Gastroesophageal sphincter (tissue), 4 donors: Measurements from ENCODE around the gene NUP133. TPM values are rescaled to one million over a fixed set of nuclear protein-coding genes. Genes with fewer than 3 reads are reported as not detected.
"Not testable (repeated sequence)": the region's sequence is repeated elsewhere in the genome, so short reads cannot be mapped to it uniquely, and the experiment has no call there.

Experiments
- ATAC-seq: fragments of 150-250 bp; one replicate; pipeline ENCODE4 v1.9.1; 2016; ENCODE audit warnings: mild to moderate bottlenecking, moderate library complexity
- H3K27ac ChIP-seq, 4 donors: fragments of 200-600 bp; sonication (generic) in 3 of 4; 1 replicate in 3 of 4; 2 replicates in 1 of 4; pipeline ENCODE4 v1.5.1; 2016 to 2019
- H3K27me3 ChIP-seq: fragments of 200-600 bp; sonication (generic); one replicate; pipeline ENCODE4 v1.5.1; 2019
- H3K36me3 ChIP-seq, 2 donors: fragments of 200-600 bp; sonication (generic); one replicate each; pipeline ENCODE4 v1.5.1; 2019; ENCODE audit warnings: control low read depth in 1 of 2
- H3K4me1 ChIP-seq, 3 donors: fragments of 200-600 bp; sonication (generic); 1 replicate in 2 of 3; 2 replicates in 1 of 3; pipeline ENCODE4 v1.5.1; 2016 to 2019; ENCODE audit warnings: control low read depth in 2 of 3
- H3K4me3 ChIP-seq, 2 donors: fragments of 200-600 bp; sonication (generic); one replicate each; pipeline ENCODE4 v1.5.1; 2019; ENCODE audit warnings: mild to moderate bottlenecking in 1 of 2, moderate library complexity in 1 of 2
- H3K9me3 ChIP-seq, 3 donors: fragments of 200-600 bp; sonication (generic); one replicate each; pipeline ENCODE4 v1.5.1; 2017 to 2019; ENCODE audit warnings: control low read depth in 2 of 3
- CTCF ChIP-seq, 4 experiments: fragments of 200-600 bp in 2 of 4; fragments of 450-650 bp in 2 of 4; sonication (generic) in 1 of 4; IDR thresholded peaks; one replicate each; pipeline ENCODE4 v1.5.1; 2017 to 2019; ENCODE audit warnings: antibody characterized with exemption in 4 of 4, mild to moderate bottlenecking in 2 of 4, moderate library complexity in 2 of 4
- EP300 ChIP-seq: sonication (generic); formaldehyde crosslinking; IDR thresholded peaks from one replicate; pipeline ENCODE4 v1.6.1; 2017; ENCODE audit warnings: antibody characterized with exemption, mild to moderate bottlenecking
- POLR2A ChIP-seq, 2 donors: fragments of 450-650 bp; IDR thresholded peaks; one replicate each; pipeline ENCODE4 v1.6.1; 2017; ENCODE audit warnings: antibody characterized with exemption in 2 of 2, mild to moderate bottlenecking in 2 of 2, moderate library complexity in 1 of 2
- POLR2AphosphoS5 ChIP-seq: sonication (generic); formaldehyde crosslinking; IDR thresholded peaks from one replicate; pipeline ENCODE4 v1.6.1; 2017; ENCODE audit warnings: antibody characterized with exemption
- WGBS, 2 donors: methylation state at CpG; one replicate each; pipeline ENCODE4 v1.1.5; 2018; ENCODE audit warnings: low coverage in 1 of 2; 5-methylcytosine and 5-hydroxymethylcytosine counted together
- total RNA-seq, 4 donors: library from RNA; depleted of rRNA; stranded (reverse); fragments of >200 nt; gene quantifications; one replicate each; pipeline ENCODE4 v1.1.0, GENCODE V29; 2016

Gene NUP133
- total RNA-seq, 4 donors from 2014 or later = 20.5 to 30.2 (median 26.7) TPM

DNA sequence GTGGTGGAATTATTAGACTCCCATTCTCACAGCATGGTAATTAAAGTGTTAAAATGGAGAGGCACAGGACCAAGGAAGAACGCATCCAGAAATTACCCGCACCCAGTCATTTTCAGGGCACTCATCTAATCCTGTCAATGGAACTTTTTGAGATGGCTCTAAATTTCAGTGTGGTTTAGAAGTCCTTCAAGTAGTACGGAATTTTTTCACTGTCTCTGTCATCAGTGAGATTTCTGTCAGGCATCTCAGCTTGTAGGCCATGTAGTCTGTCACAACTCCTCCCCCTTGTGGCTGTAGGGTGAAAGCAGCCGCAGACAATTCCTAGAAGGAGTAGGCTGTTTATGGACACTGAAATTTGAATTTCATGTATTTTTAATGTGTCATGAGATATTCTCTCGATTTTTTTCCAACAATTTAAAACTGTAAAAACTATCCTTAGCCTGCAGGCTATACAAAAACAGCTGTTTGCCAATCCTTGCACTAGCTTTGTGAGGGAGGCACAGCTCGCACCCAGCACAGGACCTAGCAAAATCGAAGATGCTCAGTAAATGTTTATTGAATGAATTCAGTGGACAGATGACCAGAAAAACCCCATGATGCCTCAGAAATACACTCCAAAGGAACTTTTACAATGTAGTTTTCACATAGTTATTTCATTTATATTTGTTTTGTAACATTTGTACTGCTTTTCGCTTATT lies 6.6 kb upstream of the NUP133 start:
- ATAC-seq = peak; percentile 78
- H3K36me3 ChIP-seq = peaks cover 0 to 34% of the 10 kb centered on the region in 2 donors
- 36 to 40% methylated on average over 7 to 8 of the region's 8 CpGs for WGBS, 2 donors
- no peaks in the 10 kb centered on the region for H3K27me3 ChIP-seq
- H3K27ac ChIP-seq = peak overlapping the region in 1 of 4 donors; percentile 25
- no peak overlapping the region for H3K4me3 ChIP-seq
- TF ChIP-seq CTCF (IDR thresholded peaks at IDR 0.05) (peak; percentile 67 to 80 (median 72)), POLR2AphosphoS5 (no peak), EP300 (no peak), POLR2A (IDR thresholded peaks at IDR 0.05) (no peak)
- H3K4me1 ChIP-seq = peaks cover 0 to 8% (median 0%) of the 10 kb centered on the region in 3 donors
- no peaks in the 10 kb centered on the region for H3K9me3 ChIP-seq

GRCh38 chr1:229511625-229512024 lies 3.5 kb upstream of the NUP133 start:
- H3K27ac ChIP-seq, ATAC-seq, H3K9me3 ChIP-seq, H3K36me3 ChIP-seq, H3K4me3 ChIP-seq, H3K27me3 ChIP-seq: not testable (repeated sequence)
- peaks cover 0 to 28% (median 5%) of the 10 kb centered on the region in 3 donors for H3K4me1 ChIP-seq
- WGBS, 2 donors = 93 to 100% methylated on average over 3 of the region's 6 CpGs

GRCh38 chr1:229511201-229511600 lies 3.1 kb upstream of the NUP133 start:
- WGBS, 2 donors = 86% methylated on average over 1 to 2 of the region's 2 CpGs
- H3K27me3 ChIP-seq, H3K4me3 ChIP-seq, H3K9me3 ChIP-seq, ATAC-seq, H3K36me3 ChIP-seq, H3K27ac ChIP-seq: not testable (repeated sequence)
- H3K4me1 ChIP-seq = peaks cover 0 to 32% (median 5%) of the 10 kb centered on the region in 3 donors

DNA sequence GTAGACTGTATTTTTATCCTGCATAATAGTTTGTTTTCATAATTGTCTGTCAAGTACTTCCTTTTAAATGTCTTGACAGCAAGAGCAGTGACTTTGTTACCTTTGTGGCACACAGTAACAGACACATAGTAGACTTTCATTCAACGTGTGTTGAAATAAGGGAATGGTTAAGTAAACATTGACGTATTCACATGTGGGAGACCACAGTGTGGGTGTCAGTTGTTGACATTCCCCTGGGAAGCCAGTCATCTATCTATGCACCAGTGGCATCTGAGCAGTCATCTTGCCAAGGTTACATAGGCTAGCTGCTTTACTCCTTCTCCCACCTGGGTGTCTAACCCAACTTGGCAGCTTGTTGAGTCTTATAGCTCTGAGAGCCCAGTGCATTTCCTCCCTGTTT lies 1.4 kb upstream of the NUP133 start:
- H3K27me3 ChIP-seq = no peaks in the 10 kb centered on the region
- TF ChIP-seq CTCF (IDR thresholded peaks at IDR 0.05) (no peak), POLR2A (IDR thresholded peaks at IDR 0.05) (no peak), EP300 (no peak), POLR2AphosphoS5 (no peak)
- H3K4me1 ChIP-seq = peaks cover 0 to 28% (median 5%) of the 10 kb centered on the region in 3 donors
- H3K36me3 ChIP-seq = peaks cover 0 to 7% of the 10 kb centered on the region in 2 donors
- no peak overlapping the region for H3K27ac ChIP-seq
- H3K4me3 ChIP-seq = no peak overlapping the region
- no peaks in the 10 kb centered on the region for H3K9me3 ChIP-seq
- WGBS, 2 donors = 30 to 53% methylated on average over 2 of the region's 2 CpGs
- no peak for ATAC-seq

DNA sequence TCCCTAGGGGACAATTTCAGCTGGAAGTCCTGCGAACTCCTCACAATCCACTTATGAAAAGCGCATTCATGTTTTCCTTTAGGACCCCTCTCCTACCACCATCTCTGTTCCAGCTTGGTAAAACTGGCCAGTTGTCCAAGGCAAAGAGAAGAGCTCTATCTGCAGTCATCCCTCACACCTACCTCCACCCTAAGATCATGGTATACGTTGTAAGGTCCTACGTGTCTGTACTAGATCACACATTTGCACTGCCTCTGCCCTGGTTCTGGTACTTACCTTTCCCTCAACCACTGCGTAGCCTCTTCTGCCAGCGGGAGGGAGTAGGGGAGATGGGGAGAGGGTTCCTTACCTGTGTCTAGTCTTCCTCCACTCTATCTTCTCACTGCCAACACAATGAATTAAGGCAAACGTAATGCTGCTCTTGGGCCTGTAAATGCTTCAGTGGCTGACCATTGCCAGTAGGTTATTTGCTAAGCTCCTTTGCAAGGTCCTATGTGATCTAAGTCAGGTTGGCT lies 739 bp upstream of the NUP133 start:
- H3K27me3 ChIP-seq = no peaks in the 10 kb centered on the region
- no peaks in the 10 kb centered on the region for H3K9me3 ChIP-seq
- no peak for ATAC-seq
- peaks cover 0 to 11% of the 10 kb centered on the region in 2 donors for H3K36me3 ChIP-seq
- WGBS, 2 donors = 63 to 85% methylated on average over 4 to 7 of the region's 7 CpGs
- TF ChIP-seq EP300 (no peak), POLR2A (IDR thresholded peaks at IDR 0.05) (no peak), CTCF (IDR thresholded peaks at IDR 0.05) (no peak), POLR2AphosphoS5 (no peak)
- peak overlapping the region; percentile 92 to 99 (median 96) for H3K27ac ChIP-seq
- H3K4me1 ChIP-seq = peaks cover 0 to 24% (median 5%) of the 10 kb centered on the region in 3 donors
- H3K4me3 ChIP-seq = peak overlapping the region; percentile 76 to 98

DNA sequence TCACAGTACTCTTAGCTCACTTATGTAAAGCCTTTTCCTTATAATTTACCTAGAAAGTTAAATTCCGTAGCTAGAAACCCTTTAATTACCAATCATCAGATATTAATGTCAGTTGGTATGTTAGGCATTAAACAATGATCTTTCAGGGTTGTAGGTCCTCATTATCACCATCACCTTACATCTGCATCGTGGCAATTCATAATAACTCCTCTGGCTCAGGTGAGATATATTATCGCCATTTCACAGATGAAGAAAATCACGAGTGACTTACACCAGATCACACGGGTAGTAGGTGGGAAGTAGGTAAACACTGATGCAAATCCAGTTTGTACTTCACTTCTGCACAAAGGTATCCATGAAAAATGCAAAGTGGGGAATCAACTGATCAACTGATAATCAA lies 639 bp downstream of the NUP133 start:
- TF ChIP-seq POLR2A (IDR thresholded peaks at IDR 0.05) = no peak
- no peak for TF ChIP-seq EP300
- no peak for TF ChIP-seq POLR2AphosphoS5
- TF ChIP-seq CTCF (IDR thresholded peaks at IDR 0.05) = no peak
- Histone ChIP-seq H3K9me3 (no peaks in the 10 kb centered on the region), H3K4me3 (peak overlapping the region; percentile 76 to 98), H3K27me3 (no peaks in the 10 kb centered on the region), H3K36me3 (peaks cover 0 to 18% of the 10 kb centered on the region in 2 donors), H3K27ac (peak overlapping the region; percentile 92 to 99 (median 96)), H3K4me1 (peaks cover 0 to 24% (median 5%) of the 10 kb centered on the region in 3 donors)
- no peak for ATAC-seq
- WGBS, 2 donors = 2 to 4% methylated on average over 5 of the region's 5 CpGs
